ENCODE results near the gene XRCC1.

- TF ChIP-seq POLR2A (IDR thresholded peaks at IDR 0.05) (no peak), CTCF (IDR thresholded peaks at IDR 0.05) (no peak)
Measured at GRCh38 chr19:43505941-43506340, 69.4 kb downstream of the XRCC1 start.

Measured in thyroid gland (tissue), 4 donors.